GM23338 (cell line): ENCODE measurements around the gene ACTN2. TPM values are rescaled to one million over a fixed set of nuclear protein-coding genes. Genes with fewer than 3 reads are reported as not detected.

Experiments
- ATAC-seq: fragments of 200-7000 bp; cut with Tn5 transposase; 3 replicates; pipeline ENCODE4 v1.9.1; 2020
- DNase-seq: peaks from one replicate; pipeline ENCODE4 v3.0.0-alpha.2; 2015; ENCODE audit warnings: low spot score
- H2AFZ ChIP-seq: fragments of 200-600 bp; sonication (generic); 2 replicates; pipeline ENCODE4 v1.8.0; 2016; ENCODE audit warnings: antibody characterized with exemption, mild to moderate bottlenecking, moderate library complexity
- H3F3A ChIP-seq: fragments of 200-600 bp; sonication (generic); replicated peaks from 2 replicates; pipeline ENCODE4 v1.8.0; 2017; ENCODE audit warnings: antibody characterized with exemption, mixed run types, low read depth
- H3K27ac ChIP-seq: fragments of 200-600 bp; sonication (generic); 2 replicates; pipeline ENCODE4 v1.6.1; 2016; ENCODE audit warnings: low read depth
- H3K27me3 ChIP-seq: fragments of 200-600 bp; sonication (generic); 2 replicates; pipeline ENCODE4 v1.8.0; 2016; ENCODE audit warnings: mild to moderate bottlenecking, mixed run types, moderate library complexity; ENCODE audit not compliant: insufficient read depth
- H3K36me3 ChIP-seq: fragments of 200-600 bp; sonication (generic); 2 replicates; pipeline ENCODE4 v1.8.0; 2016; ENCODE audit warnings: mild to moderate bottlenecking; ENCODE audit not compliant: insufficient read depth
- H3K4me1 ChIP-seq: fragments of 200-600 bp; sonication (generic); 2 replicates; pipeline ENCODE4 v1.8.0; 2016; ENCODE audit warnings: mild to moderate bottlenecking, moderate library complexity; ENCODE audit not compliant: insufficient read depth
- H3K4me2 ChIP-seq: fragments of 200-600 bp; sonication (generic); 2 replicates; pipeline ENCODE4 v1.7.1; 2017; ENCODE audit warnings: mixed run types
- H3K4me3 ChIP-seq: fragments of 200-600 bp; sonication (generic); 2 replicates; pipeline ENCODE4 v1.6.1; 2016; ENCODE audit warnings: mixed run types
- H3K79me2 ChIP-seq: fragments of 200-600 bp; sonication (generic); replicated peaks from 2 replicates; pipeline ENCODE4 v1.8.0; 2017; ENCODE audit warnings: mild to moderate bottlenecking; ENCODE audit not compliant: insufficient read depth
- H3K9me2 ChIP-seq: fragments of 200-600 bp; sonication (generic); 2 replicates; pipeline ENCODE4 v1.8.0; 2017; ENCODE audit not compliant: insufficient read depth
- H4K20me1 ChIP-seq: fragments of 200-600 bp; sonication (generic); replicated peaks from 2 replicates; pipeline ENCODE4 v1.8.0; 2017; ENCODE audit warnings: mild to moderate bottlenecking; ENCODE audit not compliant: insufficient read depth
- H3K27ac Mint-ChIP-seq: 2 replicates; pipeline ENCODE4 v1.8.0; 2020; ENCODE audit warnings: inconsistent platforms, mild to moderate bottlenecking, moderate library complexity, mixed read lengths
- H3K27me3 Mint-ChIP-seq: 3 replicates; pipeline ENCODE4 v1.8.0; 2022; ENCODE audit warnings: low read depth, mild to moderate bottlenecking, moderate library complexity, mixed read lengths, inconsistent platforms; ENCODE audit not compliant: insufficient read depth, poor library complexity
- H3K36me3 Mint-ChIP-seq: 3 replicates; pipeline ENCODE4 v1.8.0; 2021; ENCODE audit warnings: low read depth, mild to moderate bottlenecking, inconsistent platforms, moderate library complexity, mixed read lengths
- H3K4me1 Mint-ChIP-seq: 3 replicates; pipeline ENCODE4 v1.8.0; 2020; ENCODE audit warnings: mild to moderate bottlenecking, inconsistent platforms, mixed read lengths
- H3K4me3 Mint-ChIP-seq: 3 replicates; pipeline ENCODE4 v1.8.0; 2021; ENCODE audit warnings: moderate library complexity, mild to moderate bottlenecking, inconsistent platforms, mixed read lengths
- H3K9me3 Mint-ChIP-seq: 3 replicates; pipeline ENCODE4 v1.8.0; 2020; ENCODE audit warnings: moderate library complexity, mild to moderate bottlenecking, inconsistent platforms, mixed read lengths
- EZH2 ChIP-seq: fragments of 200-600 bp; sonication (generic); IDR thresholded peaks from one replicate; pipeline ENCODE4 v1.8.0; 2017; ENCODE audit warnings: antibody characterized with exemption, mild to moderate bottlenecking, low read depth; ENCODE audit not compliant: unreplicated experiment
- JUNB ChIP-seq: IDR thresholded peaks from one replicate; pipeline ENCODE4 v1.6.1; 2016; ENCODE audit warnings: antibody characterized with exemption; ENCODE audit not compliant: unreplicated experiment
- NANOG ChIP-seq: IDR thresholded peaks from 2 replicates; pipeline ENCODE4 v1.6.1; 2016; ENCODE audit warnings: antibody characterized with exemption, borderline replicate concordance
- POLR2AphosphoS5 ChIP-seq: IDR thresholded peaks from 2 replicates; pipeline ENCODE4 v1.6.1; 2016; ENCODE audit warnings: antibody characterized with exemption, low read depth
- STAT1 ChIP-seq: IDR thresholded peaks from one replicate; pipeline ENCODE4 v1.6.1; 2016; ENCODE audit warnings: antibody characterized with exemption; ENCODE audit not compliant: unreplicated experiment
- ZNF114 ChIP-seq: fragments of 250-450 bp; sonication (Bioruptor Pico); IDR thresholded peaks from 2 replicates; pipeline ENCODE4 v1.5.0; 2020; ENCODE audit warnings: mild to moderate bottlenecking, moderate library complexity
- ZNF331 ChIP-seq: fragments of 250-450 bp; sonication (Bioruptor Pico); IDR thresholded peaks from 2 replicates; pipeline ENCODE4 v1.5.0; 2020; ENCODE audit warnings: low read depth, mild to moderate bottlenecking, moderate library complexity
- ZNF462 ChIP-seq: fragments of 250-450 bp; sonication (Bioruptor Pico); IDR thresholded peaks from 2 replicates; pipeline ENCODE4 v1.5.0; 2020; ENCODE audit warnings: mild to moderate bottlenecking, moderate library complexity
- polyA plus RNA-seq: library from polyadenylated mRNA; unstranded; fragments of >200 nt; fragmentation: Nextera tagmentation; extraction: Ambion mirVana; gene quantifications from 2 replicates; pipeline ENCODE4 v1.2.1, GENCODE V29; 2016
- total RNA-seq: library from RNA; depleted of rRNA; stranded (reverse); fragments of >200 nt; shearing (Covaris generic); gene quantifications from 2 replicates; pipeline ENCODE4 v1.2.3, GENCODE V29; 2014

ACTN2 gene
- total and polyA plus RNA-seq, 2 experiments from 2014 or later: 1.9 to 2.8 TPM

GRCh38 chr1:236720611-236721010 is 34.3 kb downstream of the ACTN2 start (continued):
- TF ChIP-seq ZNF462 (CRISPR knock-in tag): no peak

DNA sequence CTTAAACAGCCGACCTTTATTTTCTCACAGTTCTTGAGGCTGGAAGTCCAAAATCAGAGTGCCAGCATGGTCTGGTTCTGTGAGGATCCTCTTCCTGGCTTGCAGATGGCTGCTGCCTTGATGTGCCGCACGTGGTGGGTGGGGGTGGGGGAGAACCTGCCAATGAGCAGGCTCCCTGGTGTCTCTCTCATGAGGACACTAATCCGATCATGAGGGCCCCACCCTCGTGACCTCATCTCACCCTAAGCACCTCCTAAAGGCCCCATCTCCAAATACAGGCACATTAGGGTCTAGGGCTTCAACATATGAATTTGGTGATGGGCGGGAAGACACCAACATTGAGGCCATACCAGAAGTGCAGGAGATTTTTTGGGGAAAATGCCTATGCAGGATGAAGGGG is 37.8 kb downstream of the ACTN2 start:
- no peak for TF ChIP-seq NANOG
- no peaks in the 10 kb centered on the region for H3K79me2 ChIP-seq
- 0 out of 2 replicates have a peak, but pooled peaks cover 3% of the 10 kb centered on the region for H3K9me2 ChIP-seq
- H3K36me3 ChIP-seq: no peaks in the 10 kb centered on the region
- DNase-seq: no peak
- Mint-ChIP-seq H3K9me3 (no peaks in the 10 kb centered on the region), H3K4me3 (no peak overlapping the region), H3K36me3 (peaks cover 4% of the 10 kb centered on the region; the same call in 1 of the 3 replicates), H3K27ac (no peak overlapping the region), H3K27me3 (no peaks in the 10 kb centered on the region), H3K4me1 (no peaks in the 10 kb centered on the region)
- H3K27ac ChIP-seq: no peak overlapping the region
- H3K4me3 ChIP-seq: no peak overlapping the region
- no peaks in the 10 kb centered on the region for H4K20me1 ChIP-seq
- no peaks in the 10 kb centered on the region for H3K27me3 ChIP-seq
- no peak overlapping the region for H3K4me2 ChIP-seq
- no peaks in the 10 kb centered on the region for H3K4me1 ChIP-seq
- no peaks in the 10 kb centered on the region for H3F3A ChIP-seq
- H2AFZ ChIP-seq: no peak overlapping the region
- ATAC-seq: no peak

DNA sequence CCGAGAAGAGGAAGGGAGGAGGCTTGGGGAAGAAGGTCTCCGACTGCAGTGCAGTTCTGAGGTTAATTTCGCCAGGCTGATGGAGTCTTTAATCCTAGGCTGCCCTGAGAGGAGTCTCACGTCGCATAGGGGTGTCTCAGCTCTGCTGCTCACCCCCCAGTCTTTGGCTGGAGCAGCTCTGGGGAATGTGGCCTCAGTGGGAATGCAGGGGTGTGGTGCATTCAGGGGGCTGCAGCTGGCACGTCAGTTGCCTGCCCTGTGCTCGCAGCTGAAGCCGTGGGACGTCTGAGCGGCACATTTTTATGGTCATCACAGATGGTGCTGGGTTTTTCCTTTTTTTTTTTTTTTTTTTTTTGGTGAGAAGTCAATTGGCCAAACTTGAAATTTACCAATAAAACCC is 38.2 kb downstream of the ACTN2 start:
- no peak for ATAC-seq
- no peak overlapping the region for H3K27ac Mint-ChIP-seq
- H3K4me1 ChIP-seq: no peaks in the 10 kb centered on the region
- TF ChIP-seq ZNF331 (CRISPR knock-in tag) (no peak), ZNF114 (no peak), JUNB (no peak), EZH2 (no peak), STAT1 (no peak), NANOG (no peak), POLR2AphosphoS5 (no peak)

More for the DNA sequence above, 38.2 kb downstream of the ACTN2 start:
- Histone ChIP-seq H3K27ac (no peak overlapping the region), H3F3A (no peaks in the 10 kb centered on the region), H3K4me3 (no peak overlapping the region), H3K4me2 (no peak overlapping the region), H3K36me3 (no peaks in the 10 kb centered on the region), H4K20me1 (no peaks in the 10 kb centered on the region), H2AFZ (no peak overlapping the region), H3K9me2 (0 out of 2 replicates have a peak, but pooled peaks cover 3% of the 10 kb centered on the region), H3K27me3 (no peaks in the 10 kb centered on the region), H3K79me2 (no peaks in the 10 kb centered on the region)
- H3K4me1 Mint-ChIP-seq: no peaks in the 10 kb centered on the region
- H3K36me3 Mint-ChIP-seq: peaks cover 4% of the 10 kb centered on the region; the same call in 1 of the 3 replicates
- H3K27me3 Mint-ChIP-seq: no peaks in the 10 kb centered on the region
- H3K9me3 Mint-ChIP-seq: no peaks in the 10 kb centered on the region
- H3K4me3 Mint-ChIP-seq: no peak overlapping the region
- no peak for DNase-seq
